GM23338 (cell line): ENCODE results near the gene DAB1. TPM values are rescaled to one million over a fixed set of nuclear protein-coding genes. Genes with fewer than 3 reads are reported as not detected.

Experiments
- ATAC-seq: fragments of 200-7000 bp; cut with Tn5 transposase; 3 replicates; pipeline ENCODE4 v1.9.1; 2020
- DNase-seq: peaks from one replicate; pipeline ENCODE4 v3.0.0-alpha.2; 2015; ENCODE audit warnings: low spot score
- H2AFZ ChIP-seq: fragments of 200-600 bp; sonication (generic); 2 replicates; pipeline ENCODE4 v1.8.0; 2016; ENCODE audit warnings: antibody characterized with exemption, mild to moderate bottlenecking, moderate library complexity
- H3F3A ChIP-seq: fragments of 200-600 bp; sonication (generic); replicated peaks from 2 replicates; pipeline ENCODE4 v1.8.0; 2017; ENCODE audit warnings: antibody characterized with exemption, mixed run types, low read depth
- H3K27ac ChIP-seq: fragments of 200-600 bp; sonication (generic); 2 replicates; pipeline ENCODE4 v1.6.1; 2016; ENCODE audit warnings: low read depth
- H3K27me3 ChIP-seq: fragments of 200-600 bp; sonication (generic); 2 replicates; pipeline ENCODE4 v1.8.0; 2016; ENCODE audit warnings: mild to moderate bottlenecking, mixed run types, moderate library complexity; ENCODE audit not compliant: insufficient read depth
- H3K36me3 ChIP-seq: fragments of 200-600 bp; sonication (generic); 2 replicates; pipeline ENCODE4 v1.8.0; 2016; ENCODE audit warnings: mild to moderate bottlenecking; ENCODE audit not compliant: insufficient read depth
- H3K4me1 ChIP-seq: fragments of 200-600 bp; sonication (generic); 2 replicates; pipeline ENCODE4 v1.8.0; 2016; ENCODE audit warnings: mild to moderate bottlenecking, moderate library complexity; ENCODE audit not compliant: insufficient read depth
- H3K4me2 ChIP-seq: fragments of 200-600 bp; sonication (generic); 2 replicates; pipeline ENCODE4 v1.7.1; 2017; ENCODE audit warnings: mixed run types
- H3K4me3 ChIP-seq: fragments of 200-600 bp; sonication (generic); 2 replicates; pipeline ENCODE4 v1.6.1; 2016; ENCODE audit warnings: mixed run types
- H3K79me2 ChIP-seq: fragments of 200-600 bp; sonication (generic); replicated peaks from 2 replicates; pipeline ENCODE4 v1.8.0; 2017; ENCODE audit warnings: mild to moderate bottlenecking; ENCODE audit not compliant: insufficient read depth
- H3K9me2 ChIP-seq: fragments of 200-600 bp; sonication (generic); 2 replicates; pipeline ENCODE4 v1.8.0; 2017; ENCODE audit not compliant: insufficient read depth
- H4K20me1 ChIP-seq: fragments of 200-600 bp; sonication (generic); replicated peaks from 2 replicates; pipeline ENCODE4 v1.8.0; 2017; ENCODE audit warnings: mild to moderate bottlenecking; ENCODE audit not compliant: insufficient read depth
- H3K27ac Mint-ChIP-seq: 2 replicates; pipeline ENCODE4 v1.8.0; 2020; ENCODE audit warnings: inconsistent platforms, mild to moderate bottlenecking, moderate library complexity, mixed read lengths
- H3K27me3 Mint-ChIP-seq: 3 replicates; pipeline ENCODE4 v1.8.0; 2022; ENCODE audit warnings: low read depth, mild to moderate bottlenecking, moderate library complexity, mixed read lengths, inconsistent platforms; ENCODE audit not compliant: insufficient read depth, poor library complexity
- H3K36me3 Mint-ChIP-seq: 3 replicates; pipeline ENCODE4 v1.8.0; 2021; ENCODE audit warnings: low read depth, mild to moderate bottlenecking, inconsistent platforms, moderate library complexity, mixed read lengths
- H3K4me1 Mint-ChIP-seq: 3 replicates; pipeline ENCODE4 v1.8.0; 2020; ENCODE audit warnings: mild to moderate bottlenecking, inconsistent platforms, mixed read lengths
- H3K4me3 Mint-ChIP-seq: 3 replicates; pipeline ENCODE4 v1.8.0; 2021; ENCODE audit warnings: moderate library complexity, mild to moderate bottlenecking, inconsistent platforms, mixed read lengths
- H3K9me3 Mint-ChIP-seq: 3 replicates; pipeline ENCODE4 v1.8.0; 2020; ENCODE audit warnings: moderate library complexity, mild to moderate bottlenecking, inconsistent platforms, mixed read lengths
- CREB1 ChIP-seq: fragments of 250-450 bp; sonication (Bioruptor Pico); IDR thresholded peaks from 2 replicates; pipeline ENCODE4 v1.5.0; 2020; ENCODE audit warnings: low read depth, mild to moderate bottlenecking, moderate library complexity
- EZH2 ChIP-seq: fragments of 200-600 bp; sonication (generic); IDR thresholded peaks from one replicate; pipeline ENCODE4 v1.8.0; 2017; ENCODE audit warnings: antibody characterized with exemption, mild to moderate bottlenecking, low read depth; ENCODE audit not compliant: unreplicated experiment
- EZH2phosphoT487 ChIP-seq: fragments of 200-600 bp; sonication (generic); IDR thresholded peaks from one replicate; pipeline ENCODE4 v1.8.1; 2018; ENCODE audit warnings: antibody characterized with exemption; ENCODE audit not compliant: unreplicated experiment
- JUNB ChIP-seq: IDR thresholded peaks from one replicate; pipeline ENCODE4 v1.6.1; 2016; ENCODE audit warnings: antibody characterized with exemption; ENCODE audit not compliant: unreplicated experiment
- NANOG ChIP-seq: IDR thresholded peaks from 2 replicates; pipeline ENCODE4 v1.6.1; 2016; ENCODE audit warnings: antibody characterized with exemption, borderline replicate concordance
- POLR2AphosphoS5 ChIP-seq: IDR thresholded peaks from 2 replicates; pipeline ENCODE4 v1.6.1; 2016; ENCODE audit warnings: antibody characterized with exemption, low read depth
- STAT1 ChIP-seq: IDR thresholded peaks from one replicate; pipeline ENCODE4 v1.6.1; 2016; ENCODE audit warnings: antibody characterized with exemption; ENCODE audit not compliant: unreplicated experiment
- ZNF114 ChIP-seq: fragments of 250-450 bp; sonication (Bioruptor Pico); IDR thresholded peaks from 2 replicates; pipeline ENCODE4 v1.5.0; 2020; ENCODE audit warnings: mild to moderate bottlenecking, moderate library complexity
- ZNF331 ChIP-seq: fragments of 250-450 bp; sonication (Bioruptor Pico); IDR thresholded peaks from 2 replicates; pipeline ENCODE4 v1.5.0; 2020; ENCODE audit warnings: low read depth, mild to moderate bottlenecking, moderate library complexity
- polyA plus RNA-seq: library from polyadenylated mRNA; unstranded; fragments of >200 nt; fragmentation: Nextera tagmentation; extraction: Ambion mirVana; gene quantifications from 2 replicates; pipeline ENCODE4 v1.2.1, GENCODE V29; 2016
- total RNA-seq: library from RNA; depleted of rRNA; stranded (reverse); fragments of >200 nt; shearing (Covaris generic); gene quantifications from 2 replicates; pipeline ENCODE4 v1.2.3, GENCODE V29; 2014
- TF ChIP-seq, protein P1 (sequence below): IDR thresholded peaks from one replicate; pipeline ENCODE4 v1.6.1; 2018; ENCODE audit warnings: antibody characterized with exemption; ENCODE audit not compliant: unreplicated experiment
- TF ChIP-seq, protein P2 (sequence below): fragments of 250-450 bp; sonication (Bioruptor Pico); IDR thresholded peaks from 2 replicates; pipeline ENCODE4 v1.5.0; 2020; ENCODE audit warnings: mild to moderate bottlenecking, moderate library complexity
- TF ChIP-seq, protein P3 (sequence below): IDR thresholded peaks from 2 replicates; pipeline ENCODE4 v1.6.1; 2016; ENCODE audit warnings: antibody characterized with exemption
- TF ChIP-seq, protein P4 (sequence below), 2 experiments: fragments of 200-600 bp in 1 of 2; sonication (generic) in 1 of 2; conservative IDR thresholded peaks; 2 replicates each; pipeline versions ENCODE4 v1.5.1 to v1.6.1; 2016 to 2017; ENCODE audit warnings: antibody characterized with exemption in 2 of 2, low read depth in 2 of 2, mild to moderate bottlenecking in 2 of 2, moderate library complexity in 1 of 2

Gene DAB1
- total and polyA plus RNA-seq, 2 experiments from 2014 or later, result 12.8 to 14.5 TPM

DNA sequence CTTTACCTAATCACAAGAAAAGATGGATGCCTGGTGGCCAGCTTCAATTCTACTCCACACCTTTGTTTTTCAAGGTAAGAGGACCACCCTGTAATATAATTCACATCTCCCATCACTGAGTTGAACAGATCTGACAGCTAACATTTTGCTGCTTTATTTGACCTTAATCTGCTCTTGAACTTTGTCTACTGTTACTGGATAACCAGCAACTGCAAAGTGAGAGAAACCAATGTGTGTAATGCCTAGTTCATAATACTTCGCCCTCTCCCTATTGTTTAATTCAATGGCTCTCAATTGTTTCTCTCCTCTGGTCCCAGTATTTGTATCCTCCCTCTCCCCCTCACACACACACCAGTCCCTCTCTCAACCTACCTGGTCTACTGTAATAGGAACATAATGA lies 214.4 kb downstream of the DAB1 start:
- H3K9me2 ChIP-seq, result no peaks in the 10 kb centered on the region
- H3K27ac Mint-ChIP-seq, result no peak overlapping the region
- no peaks in the 10 kb centered on the region; the same call in 1 of the 2 replicates for H4K20me1 ChIP-seq
- H3K9me3 Mint-ChIP-seq, result no peaks in the 10 kb centered on the region
- no peak overlapping the region for H3K4me3 ChIP-seq
- H3K4me3 Mint-ChIP-seq, result no peak overlapping the region
- H3K27me3 Mint-ChIP-seq, result peaks cover 17% of the 10 kb centered on the region
- no peak for TF ChIP-seq EZH2
- no peak for TF ChIP-seq POLR2AphosphoS5
- TF ChIP-seq, protein P1, sequence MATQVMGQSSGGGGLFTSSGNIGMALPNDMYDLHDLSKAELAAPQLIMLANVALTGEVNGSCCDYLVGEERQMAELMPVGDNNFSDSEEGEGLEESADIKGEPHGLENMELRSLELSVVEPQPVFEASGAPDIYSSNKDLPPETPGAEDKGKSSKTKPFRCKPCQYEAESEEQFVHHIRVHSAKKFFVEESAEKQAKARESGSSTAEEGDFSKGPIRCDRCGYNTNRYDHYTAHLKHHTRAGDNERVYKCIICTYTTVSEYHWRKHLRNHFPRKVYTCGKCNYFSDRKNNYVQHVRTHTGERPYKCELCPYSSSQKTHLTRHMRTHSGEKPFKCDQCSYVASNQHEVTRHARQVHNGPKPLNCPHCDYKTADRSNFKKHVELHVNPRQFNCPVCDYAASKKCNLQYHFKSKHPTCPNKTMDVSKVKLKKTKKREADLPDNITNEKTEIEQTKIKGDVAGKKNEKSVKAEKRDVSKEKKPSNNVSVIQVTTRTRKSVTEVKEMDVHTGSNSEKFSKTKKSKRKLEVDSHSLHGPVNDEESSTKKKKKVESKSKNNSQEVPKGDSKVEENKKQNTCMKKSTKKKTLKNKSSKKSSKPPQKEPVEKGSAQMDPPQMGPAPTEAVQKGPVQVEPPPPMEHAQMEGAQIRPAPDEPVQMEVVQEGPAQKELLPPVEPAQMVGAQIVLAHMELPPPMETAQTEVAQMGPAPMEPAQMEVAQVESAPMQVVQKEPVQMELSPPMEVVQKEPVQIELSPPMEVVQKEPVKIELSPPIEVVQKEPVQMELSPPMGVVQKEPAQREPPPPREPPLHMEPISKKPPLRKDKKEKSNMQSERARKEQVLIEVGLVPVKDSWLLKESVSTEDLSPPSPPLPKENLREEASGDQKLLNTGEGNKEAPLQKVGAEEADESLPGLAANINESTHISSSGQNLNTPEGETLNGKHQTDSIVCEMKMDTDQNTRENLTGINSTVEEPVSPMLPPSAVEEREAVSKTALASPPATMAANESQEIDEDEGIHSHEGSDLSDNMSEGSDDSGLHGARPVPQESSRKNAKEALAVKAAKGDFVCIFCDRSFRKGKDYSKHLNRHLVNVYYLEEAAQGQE, result no peak
- TF ChIP-seq, protein P2, sequence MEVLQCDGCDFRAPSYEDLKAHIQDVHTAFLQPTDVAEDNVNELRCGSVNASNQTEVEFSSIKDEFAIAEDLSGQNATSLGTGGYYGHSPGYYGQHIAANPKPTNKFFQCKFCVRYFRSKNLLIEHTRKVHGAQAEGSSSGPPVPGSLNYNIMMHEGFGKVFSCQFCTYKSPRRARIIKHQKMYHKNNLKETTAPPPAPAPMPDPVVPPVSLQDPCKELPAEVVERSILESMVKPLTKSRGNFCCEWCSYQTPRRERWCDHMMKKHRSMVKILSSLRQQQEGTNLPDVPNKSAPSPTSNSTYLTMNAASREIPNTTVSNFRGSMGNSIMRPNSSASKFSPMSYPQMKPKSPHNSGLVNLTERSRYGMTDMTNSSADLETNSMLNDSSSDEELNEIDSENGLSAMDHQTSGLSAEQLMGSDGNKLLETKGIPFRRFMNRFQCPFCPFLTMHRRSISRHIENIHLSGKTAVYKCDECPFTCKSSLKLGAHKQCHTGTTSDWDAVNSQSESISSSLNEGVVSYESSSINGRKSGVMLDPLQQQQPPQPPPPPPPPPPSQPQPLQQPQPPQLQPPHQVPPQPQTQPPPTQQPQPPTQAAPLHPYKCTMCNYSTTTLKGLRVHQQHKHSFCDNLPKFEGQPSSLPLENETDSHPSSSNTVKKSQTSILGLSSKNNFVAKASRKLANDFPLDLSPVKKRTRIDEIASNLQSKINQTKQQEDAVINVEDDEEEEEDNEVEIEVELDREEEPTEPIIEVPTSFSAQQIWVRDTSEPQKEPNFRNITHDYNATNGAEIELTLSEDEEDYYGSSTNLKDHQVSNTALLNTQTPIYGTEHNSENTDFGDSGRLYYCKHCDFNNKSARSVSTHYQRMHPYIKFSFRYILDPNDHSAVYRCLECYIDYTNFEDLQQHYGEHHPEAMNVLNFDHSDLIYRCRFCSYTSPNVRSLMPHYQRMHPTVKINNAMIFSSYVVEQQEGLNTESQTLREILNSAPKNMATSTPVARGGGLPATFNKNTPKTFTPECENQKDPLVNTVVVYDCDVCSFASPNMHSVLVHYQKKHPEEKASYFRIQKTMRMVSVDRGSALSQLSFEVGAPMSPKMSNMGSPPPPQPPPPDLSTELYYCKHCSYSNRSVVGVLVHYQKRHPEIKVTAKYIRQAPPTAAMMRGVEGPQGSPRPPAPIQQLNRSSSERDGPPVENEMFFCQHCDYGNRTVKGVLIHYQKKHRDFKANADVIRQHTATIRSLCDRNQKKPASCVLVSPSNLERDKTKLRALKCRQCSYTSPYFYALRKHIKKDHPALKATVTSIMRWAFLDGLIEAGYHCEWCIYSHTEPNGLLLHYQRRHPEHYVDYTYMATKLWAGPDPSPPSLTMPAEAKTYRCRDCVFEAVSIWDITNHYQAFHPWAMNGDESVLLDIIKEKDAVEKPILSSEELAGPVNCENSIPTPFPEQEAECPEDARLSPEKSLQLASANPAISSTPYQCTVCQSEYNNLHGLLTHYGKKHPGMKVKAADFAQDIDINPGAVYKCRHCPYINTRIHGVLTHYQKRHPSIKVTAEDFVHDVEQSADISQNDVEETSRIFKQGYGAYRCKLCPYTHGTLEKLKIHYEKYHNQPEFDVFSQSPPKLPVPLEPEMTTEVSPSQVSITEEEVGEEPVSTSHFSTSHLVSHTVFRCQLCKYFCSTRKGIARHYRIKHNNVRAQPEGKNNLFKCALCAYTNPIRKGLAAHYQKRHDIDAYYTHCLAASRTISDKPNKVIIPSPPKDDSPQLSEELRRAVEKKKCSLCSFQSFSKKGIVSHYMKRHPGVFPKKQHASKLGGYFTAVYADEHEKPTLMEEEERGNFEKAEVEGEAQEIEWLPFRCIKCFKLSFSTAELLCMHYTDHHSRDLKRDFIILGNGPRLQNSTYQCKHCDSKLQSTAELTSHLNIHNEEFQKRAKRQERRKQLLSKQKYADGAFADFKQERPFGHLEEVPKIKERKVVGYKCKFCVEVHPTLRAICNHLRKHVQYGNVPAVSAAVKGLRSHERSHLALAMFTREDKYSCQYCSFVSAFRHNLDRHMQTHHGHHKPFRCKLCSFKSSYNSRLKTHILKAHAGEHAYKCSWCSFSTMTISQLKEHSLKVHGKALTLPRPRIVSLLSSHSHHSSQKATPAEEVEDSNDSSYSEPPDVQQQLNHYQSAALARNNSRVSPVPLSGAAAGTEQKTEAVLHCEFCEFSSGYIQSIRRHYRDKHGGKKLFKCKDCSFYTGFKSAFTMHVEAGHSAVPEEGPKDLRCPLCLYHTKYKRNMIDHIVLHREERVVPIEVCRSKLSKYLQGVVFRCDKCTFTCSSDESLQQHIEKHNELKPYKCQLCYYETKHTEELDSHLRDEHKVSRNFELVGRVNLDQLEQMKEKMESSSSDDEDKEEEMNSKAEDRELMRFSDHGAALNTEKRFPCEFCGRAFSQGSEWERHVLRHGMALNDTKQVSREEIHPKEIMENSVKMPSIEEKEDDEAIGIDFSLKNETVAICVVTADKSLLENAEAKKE, result no peak
- TF ChIP-seq STAT1, result no peak
- TF ChIP-seq, protein P3, sequence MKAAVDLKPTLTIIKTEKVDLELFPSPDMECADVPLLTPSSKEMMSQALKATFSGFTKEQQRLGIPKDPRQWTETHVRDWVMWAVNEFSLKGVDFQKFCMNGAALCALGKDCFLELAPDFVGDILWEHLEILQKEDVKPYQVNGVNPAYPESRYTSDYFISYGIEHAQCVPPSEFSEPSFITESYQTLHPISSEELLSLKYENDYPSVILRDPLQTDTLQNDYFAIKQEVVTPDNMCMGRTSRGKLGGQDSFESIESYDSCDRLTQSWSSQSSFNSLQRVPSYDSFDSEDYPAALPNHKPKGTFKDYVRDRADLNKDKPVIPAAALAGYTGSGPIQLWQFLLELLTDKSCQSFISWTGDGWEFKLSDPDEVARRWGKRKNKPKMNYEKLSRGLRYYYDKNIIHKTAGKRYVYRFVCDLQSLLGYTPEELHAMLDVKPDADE, result no peak
- no peak for TF ChIP-seq ZNF114 (CRISPR knock-in tag)
- TF ChIP-seq EZH2phosphoT487, result no peak
- TF ChIP-seq CREB1 (CRISPR knock-in tag), result no peak
- TF ChIP-seq, protein P4, sequence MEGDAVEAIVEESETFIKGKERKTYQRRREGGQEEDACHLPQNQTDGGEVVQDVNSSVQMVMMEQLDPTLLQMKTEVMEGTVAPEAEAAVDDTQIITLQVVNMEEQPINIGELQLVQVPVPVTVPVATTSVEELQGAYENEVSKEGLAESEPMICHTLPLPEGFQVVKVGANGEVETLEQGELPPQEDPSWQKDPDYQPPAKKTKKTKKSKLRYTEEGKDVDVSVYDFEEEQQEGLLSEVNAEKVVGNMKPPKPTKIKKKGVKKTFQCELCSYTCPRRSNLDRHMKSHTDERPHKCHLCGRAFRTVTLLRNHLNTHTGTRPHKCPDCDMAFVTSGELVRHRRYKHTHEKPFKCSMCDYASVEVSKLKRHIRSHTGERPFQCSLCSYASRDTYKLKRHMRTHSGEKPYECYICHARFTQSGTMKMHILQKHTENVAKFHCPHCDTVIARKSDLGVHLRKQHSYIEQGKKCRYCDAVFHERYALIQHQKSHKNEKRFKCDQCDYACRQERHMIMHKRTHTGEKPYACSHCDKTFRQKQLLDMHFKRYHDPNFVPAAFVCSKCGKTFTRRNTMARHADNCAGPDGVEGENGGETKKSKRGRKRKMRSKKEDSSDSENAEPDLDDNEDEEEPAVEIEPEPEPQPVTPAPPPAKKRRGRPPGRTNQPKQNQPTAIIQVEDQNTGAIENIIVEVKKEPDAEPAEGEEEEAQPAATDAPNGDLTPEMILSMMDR (conservative IDR thresholded peaks at IDR 0.05; ENCODE audit: low read depth in 2 of 2), result no peak
- TF ChIP-seq NANOG, result no peak
- no peak for TF ChIP-seq JUNB
- TF ChIP-seq ZNF331 (CRISPR knock-in tag), result no peak
- no peak overlapping the region for H3K4me2 ChIP-seq
- no peak overlapping the region for H3K27ac ChIP-seq
- H3K4me1 ChIP-seq, result peaks cover 14% of the 10 kb centered on the region
- peaks cover 30% of the 10 kb centered on the region for H3K27me3 ChIP-seq
- no peaks in the 10 kb centered on the region for H3F3A ChIP-seq
- H3K79me2 ChIP-seq, result peaks cover 3% of the 10 kb centered on the region; the same call in 1 of the 2 replicates
- H3K36me3 ChIP-seq, result no peaks in the 10 kb centered on the region
- peaks cover 27% of the 10 kb centered on the region for H3K4me1 Mint-ChIP-seq
- DNase-seq (no peak), ATAC-seq (no peak)
- H3K36me3 Mint-ChIP-seq, result no peaks in the 10 kb centered on the region
- no peak overlapping the region for H2AFZ ChIP-seq
